Amniotic epithelial cell (primary cell): Measurements from ENCODE around the gene GALNT12.

Source experiments
- DNase-seq: peaks from one replicate; pipeline ENCODE4 v3.0.0-alpha.2; 2010; ENCODE audit warnings: low read depth

Gene GALNT12

GRCh38 chr9:98781588-98782383 is 25.7 kb upstream of the GALNT12 start:
- DNase-seq = no peak

DNA sequence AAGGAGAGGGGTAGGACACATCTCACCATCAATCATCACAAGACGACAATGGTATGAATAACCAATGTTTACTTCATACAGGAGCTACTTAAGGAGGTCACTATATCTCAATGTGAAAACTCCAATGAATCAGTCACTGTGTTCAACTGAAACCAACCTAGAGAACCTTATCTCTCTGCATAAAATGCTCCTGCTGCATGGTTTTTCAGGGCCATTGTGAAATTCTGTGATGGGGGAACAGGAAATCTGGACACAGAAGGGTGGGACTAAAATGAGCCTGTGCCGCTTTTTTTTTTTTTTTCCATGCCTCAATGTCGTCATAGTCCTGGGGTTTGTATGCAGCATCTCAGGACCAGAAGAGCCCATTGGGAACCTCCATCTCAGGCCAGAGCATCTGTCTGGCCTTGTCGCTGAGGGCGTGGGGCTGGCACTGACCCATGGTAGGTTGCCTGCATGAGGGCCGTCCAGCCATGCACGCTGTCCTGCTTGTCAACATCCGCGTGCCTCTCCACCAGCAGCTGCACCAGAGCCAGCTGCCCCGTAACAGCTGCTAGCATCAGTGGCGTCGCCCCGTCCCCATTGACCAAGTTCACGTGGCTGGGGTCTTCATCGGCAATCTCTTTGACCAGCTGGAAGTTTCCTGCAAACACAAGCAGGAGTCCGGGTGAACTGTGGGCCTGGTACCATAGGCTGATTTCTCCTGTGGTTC is 23.8 kb upstream of the GALNT12 start:
- DNase-seq = peak; percentile 77

DNA sequence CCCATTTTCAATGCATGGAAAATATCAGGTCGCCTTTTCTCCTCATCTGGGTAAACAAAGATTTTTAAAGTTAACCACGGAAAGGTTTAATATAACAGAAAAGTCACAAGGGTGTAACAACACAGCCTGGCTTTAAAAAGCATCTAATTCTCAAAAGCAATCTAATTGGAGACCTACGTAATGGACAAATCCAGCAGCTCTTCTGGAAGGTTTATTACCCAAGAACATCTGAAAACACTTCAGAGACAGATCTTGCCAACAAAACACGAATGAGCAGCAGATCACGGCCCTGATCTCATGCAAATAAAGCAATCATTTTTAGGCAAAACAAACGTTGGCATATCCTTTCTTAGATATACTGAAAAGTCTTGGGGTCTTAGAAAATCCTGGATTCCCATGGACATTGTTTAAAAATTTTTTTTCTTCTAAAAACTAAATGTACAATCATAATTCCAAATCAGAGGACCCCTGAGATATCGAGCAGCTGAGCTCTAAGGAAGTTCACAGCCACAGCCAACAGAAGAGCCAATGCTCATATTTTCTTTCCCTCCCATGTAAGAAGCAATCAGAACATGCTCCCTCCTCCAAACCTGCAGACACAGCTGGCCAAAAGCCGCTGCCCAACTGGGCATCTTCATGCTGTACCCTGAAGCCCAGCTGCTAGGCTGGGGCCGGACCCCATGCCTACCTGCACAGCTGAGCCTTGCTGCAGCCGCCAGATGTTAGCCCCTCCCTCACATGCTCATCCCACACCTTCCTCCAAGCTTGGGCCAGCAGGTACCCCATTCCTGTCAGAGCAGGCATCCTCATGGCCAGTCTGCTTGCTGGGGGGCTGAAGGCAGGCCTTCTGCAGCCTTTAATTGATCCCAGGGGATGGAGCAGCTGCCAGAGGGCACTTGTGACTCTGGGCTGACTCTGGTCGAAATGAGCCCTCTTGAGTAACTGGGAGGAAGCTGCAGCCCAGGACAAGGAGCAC is 22.4 kb upstream of the GALNT12 start:
- DNase-seq = no peak

GRCh38 chr9:98786750-98787510 is 20.5 kb upstream of the GALNT12 start:
- DNase-seq = no peak

- DNase-seq = no peak
Observed at GRCh38 chr9:98787766-98788335, 19.6 kb upstream of the GALNT12 start.

GRCh38 chr9:98789483-98790133 is 17.9 kb upstream of the GALNT12 start:
- no peak for DNase-seq

- no peak for DNase-seq
Observed at GRCh38 chr9:98790134-98790841, 17.2 kb upstream of the GALNT12 start.

DNA sequence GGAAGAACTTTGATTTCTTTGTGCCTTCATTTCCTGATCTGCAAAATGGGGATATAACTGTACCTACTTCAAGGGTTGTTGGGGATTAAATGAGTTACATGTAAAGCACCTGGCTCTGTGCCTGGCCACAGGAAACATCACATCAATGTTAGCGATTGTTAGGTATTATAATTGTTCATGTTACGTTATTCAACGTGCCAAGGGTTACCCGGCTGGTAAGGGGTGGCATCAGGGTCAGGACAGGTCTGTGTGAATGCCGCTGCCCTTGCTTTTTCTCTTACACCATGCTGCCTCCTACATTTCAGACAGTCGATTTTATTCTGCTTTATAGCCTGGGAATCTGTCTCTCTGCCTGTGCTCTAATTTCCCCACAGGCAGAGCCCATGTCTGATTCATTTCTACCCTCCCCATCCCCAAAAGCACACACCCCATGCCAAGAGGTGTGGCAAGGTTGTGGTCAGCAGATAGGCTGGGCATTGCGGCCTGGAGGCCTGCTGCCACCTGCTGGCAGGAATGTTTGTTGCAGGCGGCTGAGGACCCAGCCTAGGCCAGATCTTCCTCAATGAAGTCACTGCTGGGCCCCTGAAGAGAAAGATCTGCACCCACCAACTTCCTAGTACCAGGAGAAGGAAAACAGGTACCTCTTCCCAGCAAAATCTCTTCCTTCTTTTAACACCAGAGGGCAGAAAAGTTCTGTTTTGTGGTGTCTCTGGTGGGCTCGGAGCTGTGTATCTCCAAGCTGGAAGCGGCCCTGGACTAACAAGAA is 16.4 kb upstream of the GALNT12 start:
- DNase-seq = peak; percentile 97

- no peak for DNase-seq
Observed at GRCh38 chr9:98791608-98792490, 15.6 kb upstream of the GALNT12 start.

DNA sequence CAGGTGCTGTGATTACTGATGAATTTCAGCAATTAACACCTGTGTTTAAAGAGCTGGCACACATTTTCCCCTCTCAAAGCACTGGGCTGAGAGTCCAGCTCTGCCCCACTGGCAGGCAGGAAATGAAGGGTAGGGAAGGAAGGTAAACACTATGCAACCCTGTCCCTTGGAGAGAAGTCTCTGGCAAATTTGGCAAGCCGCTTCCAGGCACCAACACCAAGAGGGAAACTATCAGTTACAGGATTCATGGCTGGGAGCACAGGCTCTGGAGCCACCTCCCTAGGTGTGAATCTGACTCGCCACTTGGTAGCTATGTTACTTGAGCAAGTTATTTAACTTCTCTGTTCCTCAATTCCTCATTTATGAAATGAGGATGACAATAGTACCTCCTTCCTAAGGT is 14.4 kb upstream of the GALNT12 start:
- DNase-seq = no peak

DNA sequence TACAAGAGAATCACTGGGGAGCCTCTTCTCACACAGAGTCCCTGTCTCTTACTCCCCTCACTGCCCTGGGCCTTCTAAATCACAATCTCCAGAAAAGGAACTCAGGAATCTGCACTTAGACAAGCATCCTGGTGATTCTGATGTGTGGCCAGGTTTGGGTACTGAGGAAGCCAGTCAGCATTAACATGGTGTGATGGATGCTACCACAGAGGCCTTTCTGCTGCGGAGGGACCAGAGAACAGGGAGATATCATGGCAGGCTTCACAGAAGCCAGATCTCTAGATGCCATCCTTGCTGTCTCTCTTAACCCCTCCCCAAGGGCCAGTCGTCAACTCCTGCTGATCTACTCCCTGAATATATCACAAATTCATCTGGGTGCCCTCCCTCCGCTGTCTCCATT is 12.7 kb upstream of the GALNT12 start:
- no peak for DNase-seq

- peak; percentile 63 for DNase-seq
Observed at GRCh38 chr9:98795295-98795955, 12.0 kb upstream of the GALNT12 start.

- DNase-seq = no peak
Observed at GRCh38 chr9:98795970-98796363, 11.5 kb upstream of the GALNT12 start.

GRCh38 chr9:98796364-98797101 is 10.9 kb upstream of the GALNT12 start, which contains the start of gene ANKS6:
ANKS6 (minus strand) TSS chr9:98796555; CDS start chr9:98796491, 64 bp downstream.
- peak; percentile 53 for DNase-seq

DNA sequence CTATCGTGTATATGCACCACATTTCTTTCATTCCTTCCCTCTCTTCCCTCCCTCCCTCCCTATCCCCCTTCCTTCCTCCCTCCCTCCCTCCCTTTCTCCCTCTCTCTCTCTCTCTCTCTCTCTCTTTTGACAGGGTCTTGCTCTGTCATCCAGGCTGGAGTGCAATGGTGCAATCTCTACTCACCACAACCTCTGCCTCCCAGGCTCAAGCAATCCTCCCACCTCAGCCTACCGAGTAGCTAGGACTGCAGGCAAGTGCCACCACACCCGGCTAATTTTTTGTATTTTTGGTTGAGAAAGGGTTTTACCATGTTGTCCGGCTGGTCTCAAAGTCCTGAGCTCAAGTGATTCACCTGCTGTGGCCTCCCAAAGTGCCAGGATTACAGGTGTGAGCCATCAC is 10.0 kb upstream of the GALNT12 start:
- DNase-seq = peak; percentile 78

DNA sequence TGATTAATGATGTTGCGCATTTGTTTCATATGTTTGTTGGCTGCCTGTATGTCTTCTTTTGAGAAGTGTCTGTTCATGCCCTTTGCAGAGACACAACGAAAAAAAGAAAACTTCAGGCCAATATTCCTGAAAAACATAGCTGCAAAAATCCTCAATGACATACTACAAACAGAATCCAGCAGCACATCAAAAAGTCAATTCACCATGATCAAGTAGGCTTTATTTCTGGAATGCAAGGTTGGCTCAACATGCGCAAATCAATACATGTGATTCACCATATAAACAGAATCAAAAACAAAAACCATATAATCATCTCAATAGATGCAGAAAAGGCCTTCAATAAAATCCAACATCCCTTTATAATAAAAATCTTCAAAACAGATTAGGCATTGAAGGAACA is 9.2 kb upstream of the GALNT12 start:
- DNase-seq = no peak

DNA sequence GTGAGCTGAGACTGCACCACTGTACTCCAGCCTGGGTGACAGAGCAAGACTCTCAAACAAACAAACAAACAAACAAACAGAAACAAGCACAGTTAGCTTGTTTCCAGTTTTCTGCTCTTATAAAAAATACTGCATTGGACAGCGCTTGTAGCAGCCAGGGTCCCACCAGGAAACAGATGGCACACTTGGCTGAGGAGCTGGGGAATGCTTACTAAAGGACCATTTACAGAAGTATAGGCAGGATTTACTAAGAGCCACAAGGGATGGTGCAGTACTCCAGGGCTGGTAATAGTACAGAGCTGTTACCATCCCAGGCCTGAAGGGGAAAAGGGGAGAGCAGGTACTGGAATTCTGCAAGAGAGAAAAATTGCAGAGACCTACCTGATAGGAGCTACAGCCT is 5.9 kb upstream of the GALNT12 start:
- DNase-seq = no peak
